ENCODE data around the gene NSF.
"Not testable (repeated sequence)": the region's sequence is repeated elsewhere in the genome, so short reads cannot be mapped to it uniquely, and the experiment has no call there.

DNA sequence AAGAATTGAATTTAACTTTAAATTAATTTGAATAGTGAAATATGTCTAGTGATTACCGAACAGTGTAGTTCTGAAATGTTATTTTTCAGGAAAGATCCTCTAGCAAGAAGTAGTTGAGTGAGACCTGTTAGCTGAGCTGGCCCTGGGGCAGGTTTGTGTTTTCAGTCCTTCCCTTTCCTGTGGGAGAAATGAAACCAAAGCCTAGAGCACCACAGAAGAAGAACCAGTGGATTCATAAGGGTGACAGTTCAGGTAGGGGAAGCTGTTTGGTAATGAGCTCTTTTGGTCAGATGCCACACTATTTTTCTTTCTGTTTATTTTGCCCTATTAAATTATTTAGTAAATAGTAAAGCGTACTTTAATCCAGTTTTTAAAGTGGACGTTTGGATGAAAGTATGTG, 26.7 kb downstream of the NSF start:
- not testable (repeated sequence) for TF ChIP-seq POLR2A (IDR thresholded peaks at IDR 0.05)
- TF ChIP-seq, protein P1, sequence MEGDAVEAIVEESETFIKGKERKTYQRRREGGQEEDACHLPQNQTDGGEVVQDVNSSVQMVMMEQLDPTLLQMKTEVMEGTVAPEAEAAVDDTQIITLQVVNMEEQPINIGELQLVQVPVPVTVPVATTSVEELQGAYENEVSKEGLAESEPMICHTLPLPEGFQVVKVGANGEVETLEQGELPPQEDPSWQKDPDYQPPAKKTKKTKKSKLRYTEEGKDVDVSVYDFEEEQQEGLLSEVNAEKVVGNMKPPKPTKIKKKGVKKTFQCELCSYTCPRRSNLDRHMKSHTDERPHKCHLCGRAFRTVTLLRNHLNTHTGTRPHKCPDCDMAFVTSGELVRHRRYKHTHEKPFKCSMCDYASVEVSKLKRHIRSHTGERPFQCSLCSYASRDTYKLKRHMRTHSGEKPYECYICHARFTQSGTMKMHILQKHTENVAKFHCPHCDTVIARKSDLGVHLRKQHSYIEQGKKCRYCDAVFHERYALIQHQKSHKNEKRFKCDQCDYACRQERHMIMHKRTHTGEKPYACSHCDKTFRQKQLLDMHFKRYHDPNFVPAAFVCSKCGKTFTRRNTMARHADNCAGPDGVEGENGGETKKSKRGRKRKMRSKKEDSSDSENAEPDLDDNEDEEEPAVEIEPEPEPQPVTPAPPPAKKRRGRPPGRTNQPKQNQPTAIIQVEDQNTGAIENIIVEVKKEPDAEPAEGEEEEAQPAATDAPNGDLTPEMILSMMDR (IDR thresholded peaks at IDR 0.05) = not testable (repeated sequence)

Data from uterus (tissue), 2 donors.